NCI-H446 (cell line): ENCODE results near the gene FAM136A.
A peak's percentile ranks its signal among the peaks of the same experiment; 100 is the strongest.
"Not testable (repeated sequence)": the region's sequence is repeated elsewhere in the genome, so short reads cannot be mapped to it uniquely, and the experiment has no call there.

Experiments used
- DNase-seq, 2 experiments: peaks; one replicate each; lab custom pipeline; 2025; lab: John Stamatoyannopoulos, UW

Gene FAM136A

DNA sequence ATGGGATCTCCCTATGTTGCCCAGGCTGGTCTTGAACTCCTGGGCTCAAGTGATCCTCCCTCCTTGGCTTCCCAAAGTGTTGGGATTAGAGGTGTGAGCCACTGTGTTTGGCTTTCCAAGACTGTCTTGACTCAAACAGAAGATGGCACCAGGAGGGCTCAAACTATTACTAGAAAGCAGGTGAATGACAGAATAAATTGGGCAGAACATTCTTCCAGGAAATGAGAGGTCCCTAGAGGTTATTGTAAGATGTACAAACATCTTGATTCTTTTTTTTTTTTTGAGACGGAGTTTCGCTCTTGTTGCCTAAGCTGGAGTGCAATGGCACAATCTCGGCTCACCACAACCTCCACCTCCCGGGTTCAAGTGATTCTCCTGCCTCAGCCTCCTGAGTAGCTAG is 4.0 kb downstream of the FAM136A start:
- not testable (repeated sequence) for DNase-seq

DNA sequence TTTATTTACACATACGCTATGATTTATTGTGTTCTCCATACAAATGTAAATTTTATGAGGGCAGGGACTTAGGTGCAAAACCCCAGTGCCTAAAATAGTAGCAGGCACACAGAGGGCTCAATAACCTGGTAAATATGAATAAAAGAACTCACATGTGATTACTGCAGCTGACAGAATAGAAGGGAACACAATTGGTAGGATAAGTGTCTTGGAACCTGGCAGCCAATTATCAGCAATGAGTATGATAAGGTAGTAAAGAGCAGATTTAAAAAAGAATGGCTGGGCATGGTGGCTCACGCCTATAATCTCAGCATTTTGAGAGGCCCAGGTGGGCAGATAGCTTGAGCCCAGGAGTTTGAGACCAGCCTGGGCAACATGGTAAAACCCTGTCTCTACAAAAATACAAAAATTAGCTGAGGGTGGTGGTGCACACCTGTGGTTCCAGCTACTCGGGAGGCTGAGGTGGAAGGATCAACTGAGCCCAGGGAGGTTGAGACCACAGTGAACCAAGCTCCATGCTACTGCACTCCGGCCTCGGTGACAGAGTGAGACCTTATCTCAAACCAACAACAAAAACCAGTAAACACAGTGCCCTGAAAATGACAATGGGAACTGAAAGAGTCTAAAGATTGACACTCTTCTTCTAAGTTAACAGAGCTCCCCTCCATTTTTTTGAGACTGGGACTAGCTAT is 18.2 kb downstream of the FAM136A start:
- no peak for DNase-seq

- no peak for DNase-seq
These were observed 19.4 kb downstream of the FAM136A start for GRCh38 chr2:70282439-70282838.

DNA sequence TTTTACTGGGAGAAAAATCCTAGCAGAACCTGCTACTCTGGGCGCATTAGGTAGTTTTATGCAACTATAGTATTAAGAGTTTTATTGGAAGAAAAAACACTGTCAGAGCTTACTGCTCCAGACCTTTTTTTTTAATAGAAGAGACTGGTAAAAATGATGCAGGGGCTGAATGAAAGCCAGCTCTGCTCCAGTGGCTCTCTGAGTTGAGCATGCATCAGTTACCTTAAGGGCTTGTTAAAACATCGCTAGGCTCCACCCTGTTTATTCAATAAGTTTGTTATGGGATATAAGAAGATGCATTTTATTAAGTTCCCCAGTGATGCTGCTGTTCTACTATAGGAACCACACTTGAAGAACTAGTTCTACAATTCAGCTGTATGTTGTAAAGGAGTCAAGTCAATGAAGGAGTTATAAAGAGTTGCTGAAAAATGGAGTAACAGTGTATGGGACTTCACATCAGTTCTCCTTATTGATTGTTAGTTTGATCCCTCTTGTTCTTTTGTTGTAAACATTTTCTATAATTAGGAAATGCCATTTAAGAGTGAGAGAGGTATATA is 21.5 kb downstream of the FAM136A start:
- no peak for DNase-seq

DNA sequence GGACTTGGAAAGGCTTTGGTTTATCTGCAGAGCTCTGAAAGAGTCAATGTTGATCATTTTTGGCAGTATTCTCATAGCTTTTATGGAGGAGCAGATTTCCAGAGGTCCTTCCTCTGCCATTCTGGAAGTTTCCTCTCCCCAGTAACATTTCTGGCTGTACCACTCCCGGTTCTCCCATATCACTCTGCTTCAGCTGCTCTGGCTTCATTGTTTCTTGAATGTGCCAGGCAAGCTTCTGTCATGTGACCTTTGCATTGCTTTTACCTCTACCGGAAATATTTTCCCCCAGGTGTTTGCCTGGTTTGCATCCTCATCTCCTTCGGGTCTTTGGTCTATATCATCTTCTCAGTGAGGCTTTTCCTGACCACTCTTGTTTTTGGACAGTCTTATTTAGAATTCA is 31.5 kb downstream of the FAM136A start:
- no peak for DNase-seq

GRCh38 chr2:70269422-70270302 is 32.2 kb downstream of the FAM136A start:
- not testable (repeated sequence) for DNase-seq

DNA sequence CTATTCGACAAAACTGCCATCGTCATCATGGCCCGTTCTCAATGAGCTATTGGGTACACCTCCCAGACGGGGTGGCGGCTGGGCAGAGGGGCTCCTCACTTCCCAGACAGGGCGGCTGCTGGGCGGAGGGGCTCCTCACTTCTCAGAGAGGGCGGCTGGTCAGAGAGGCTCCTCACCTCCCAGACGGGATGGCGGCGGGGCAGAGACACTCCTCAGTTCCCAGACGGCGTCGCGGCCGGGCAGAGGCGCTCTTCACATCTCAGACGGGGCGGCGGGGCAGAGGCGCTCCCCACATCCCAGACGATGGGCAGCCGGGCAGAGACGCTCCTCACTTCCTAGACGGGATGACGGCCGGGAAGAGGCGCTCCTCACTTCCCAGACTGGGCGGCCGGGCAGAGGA is 34.9 kb downstream of the FAM136A start:
- DNase-seq, result not testable (repeated sequence)

GRCh38 chr2:70261501-70261900 is 40.4 kb downstream of the FAM136A start:
- no peak for DNase-seq

DNA sequence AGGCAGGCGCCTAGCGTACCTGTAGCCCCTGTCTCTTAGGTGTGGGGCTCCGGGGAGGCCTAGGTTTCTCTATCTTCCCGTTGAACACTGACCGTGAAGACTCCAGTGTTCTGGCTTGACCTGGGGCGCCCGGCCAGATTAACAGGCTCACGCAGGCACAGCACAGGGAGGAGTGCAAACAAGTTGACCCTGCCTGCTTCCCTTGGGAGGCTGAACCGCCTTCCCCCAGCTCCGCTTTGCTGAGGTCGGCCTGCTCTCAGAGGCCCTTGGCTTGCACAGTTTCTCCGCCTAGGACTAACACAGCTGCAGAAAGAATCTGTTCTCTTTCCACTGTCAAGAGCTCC is 43.4 kb downstream of the FAM136A start:
- no peak for DNase-seq

DNA sequence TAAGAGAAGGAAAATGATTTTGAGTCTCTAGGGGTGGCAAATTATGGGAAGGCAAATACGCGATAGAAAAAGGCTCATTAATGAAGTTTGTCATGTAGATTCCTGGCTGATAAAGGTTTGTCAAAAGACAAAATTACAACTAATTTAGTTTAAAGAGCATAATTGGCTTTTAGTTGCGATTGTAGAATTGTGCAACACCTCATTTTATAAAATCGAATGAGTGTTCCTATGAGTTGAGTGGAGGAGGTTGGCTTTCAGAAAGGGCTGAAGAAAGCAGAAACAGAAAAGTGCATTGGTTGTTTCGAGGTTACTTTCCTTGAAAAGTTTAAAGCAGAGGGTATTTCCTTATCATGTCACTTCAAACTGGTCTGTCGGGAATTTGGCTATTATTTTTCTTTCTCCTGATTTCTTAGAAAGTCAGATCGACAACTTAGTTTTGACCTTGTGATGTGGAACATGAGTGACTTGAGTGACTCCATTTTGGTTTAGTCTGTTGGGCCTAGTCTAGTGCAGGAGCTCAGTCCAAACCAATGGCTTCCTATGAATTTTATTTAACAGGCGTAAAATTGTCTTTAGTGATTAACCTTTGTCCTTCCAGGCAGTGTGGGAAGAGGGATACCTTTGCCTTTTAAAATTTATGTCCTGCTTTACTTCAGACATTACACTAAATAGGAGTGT is 46.1 kb downstream of the FAM136A start:
- no peak for DNase-seq

GRCh38 chr2:70250434-70250833 is 51.4 kb downstream of the FAM136A start:
- no peak for DNase-seq

- DNase-seq, result peak; percentile 96 to 99
These were observed 53.6 kb downstream of the FAM136A start, which contains the start of gene TIA1 for GRCh38 chr2:70248181-70248847. Gene TIA1, minus strand, starts transcription at chr2:70248628. Its CDS starts 198 bp downstream, at chr2:70248430.

GRCh38 chr2:70247364-70248180 is 54.3 kb downstream of the FAM136A start:
- DNase-seq, result peak; percentile 7 to 35
